Astrocyte (in vitro differentiated cells and primary cell): ENCODE data around the gene DNAH5. TPM values are rescaled to one million over a fixed set of nuclear protein-coding genes. Genes with fewer than 3 reads are reported as not detected.
A peak's percentile ranks its signal among the peaks of the same experiment; 100 is the strongest.

Experiments used
- DNase-seq: peaks from one replicate; pipeline ENCODE4 v3.0.0-alpha.2; 2010; ENCODE audit warnings: low read depth
- FAIRE-seq: peaks from 2 replicates; lab custom pipeline; 2011; peaks lifted over from hg19 to GRCh38; lab: Jason Lieb, UNC
- H2AFZ ChIP-seq: 2 replicates; pipeline ENCODE4 v1.6.0; 2012; ENCODE audit warnings: low read depth, low read length, inconsistent platforms
- H3K27ac ChIP-seq: 2 replicates; pipeline ENCODE4 v1.5.1; 2011; ENCODE audit warnings: low read depth, low read length, inconsistent platforms
- H3K27me3 ChIP-seq: 2 replicates; pipeline ENCODE4 v1.6.0; 2011; ENCODE audit warnings: low read length, inconsistent platforms; ENCODE audit not compliant: insufficient read depth
- H3K36me3 ChIP-seq: 2 replicates; pipeline ENCODE4 v1.5.1; 2011; ENCODE audit warnings: low read length, inconsistent platforms; ENCODE audit not compliant: insufficient read depth
- H3K4me1 ChIP-seq: 2 replicates; pipeline ENCODE4 v1.5.1; 2011; ENCODE audit warnings: low read length, inconsistent platforms; ENCODE audit not compliant: insufficient read depth
- H3K4me2 ChIP-seq: 2 replicates; pipeline ENCODE4 v1.6.0; 2012; ENCODE audit warnings: low read length, inconsistent platforms
- H3K4me3 ChIP-seq: 2 replicates; pipeline ENCODE4 v1.5.1; 2011; ENCODE audit warnings: low read depth, mild to moderate bottlenecking, low read length, inconsistent platforms; ENCODE audit not compliant: insufficient read depth
- H3K79me2 ChIP-seq: 2 replicates; pipeline ENCODE4 v1.6.0; 2012; ENCODE audit warnings: mild to moderate bottlenecking, low read length, inconsistent platforms; ENCODE audit not compliant: insufficient read depth
- H3K9ac ChIP-seq: 2 replicates; pipeline ENCODE4 v1.6.0; 2012; ENCODE audit warnings: mild to moderate bottlenecking, low read length, inconsistent platforms
- H3K9me3 ChIP-seq: 2 replicates; pipeline ENCODE4 v1.5.1; 2012; ENCODE audit warnings: low read depth, mild to moderate bottlenecking, low read length, inconsistent platforms; ENCODE audit not compliant: insufficient read depth
- H4K20me1 ChIP-seq: 2 replicates; pipeline ENCODE4 v1.6.0; 2012; ENCODE audit warnings: low read length, inconsistent platforms; ENCODE audit not compliant: insufficient read depth
- H3K27ac Mint-ChIP-seq: one replicate; pipeline ENCODE4 v1.8.0; 2021; ENCODE audit warnings: mild to moderate bottlenecking, mixed read lengths; ENCODE audit not compliant: unreplicated experiment
- H3K27me3 Mint-ChIP-seq: one replicate; pipeline ENCODE4 v1.8.0; 2021; ENCODE audit warnings: low read depth, mixed read lengths; ENCODE audit not compliant: unreplicated experiment
- H3K36me3 Mint-ChIP-seq: one replicate; pipeline ENCODE4 v1.8.0; 2021; ENCODE audit warnings: low read depth, mixed read lengths; ENCODE audit not compliant: unreplicated experiment
- H3K4me1 Mint-ChIP-seq: one replicate; pipeline ENCODE4 v1.8.0; 2021; ENCODE audit warnings: low read depth, mixed read lengths; ENCODE audit not compliant: unreplicated experiment
- H3K4me3 Mint-ChIP-seq: one replicate; pipeline ENCODE4 v1.8.0; 2021; ENCODE audit warnings: mild to moderate bottlenecking, moderate library complexity, mixed read lengths; ENCODE audit not compliant: unreplicated experiment
- H3K9me3 Mint-ChIP-seq: one replicate; pipeline ENCODE4 v1.8.0; 2021; ENCODE audit warnings: mild to moderate bottlenecking, mixed read lengths; ENCODE audit not compliant: unreplicated experiment
- EZH2 ChIP-seq: IDR thresholded peaks from 2 replicates; pipeline ENCODE4 v1.6.1; 2012; ENCODE audit warnings: mild to moderate bottlenecking, low read length, inconsistent platforms; ENCODE audit not compliant: insufficient read depth
- total RNA-seq: library from RNA; stranded (reverse); gene quantifications from 2 replicates; pipeline ENCODE4 v1.2.1, GENCODE V29; 2021
- TF ChIP-seq, protein P1 (sequence below): IDR thresholded peaks from 2 replicates; pipeline ENCODE4 v1.5.1; 2011; ENCODE audit warnings: low read depth, mild to moderate bottlenecking, inconsistent platforms, low read length, moderate library complexity; ENCODE audit not compliant: insufficient read depth

Gene DNAH5
- total RNA-seq, 1 donor from 2014 or later, result 3.4 TPM

DNA sequence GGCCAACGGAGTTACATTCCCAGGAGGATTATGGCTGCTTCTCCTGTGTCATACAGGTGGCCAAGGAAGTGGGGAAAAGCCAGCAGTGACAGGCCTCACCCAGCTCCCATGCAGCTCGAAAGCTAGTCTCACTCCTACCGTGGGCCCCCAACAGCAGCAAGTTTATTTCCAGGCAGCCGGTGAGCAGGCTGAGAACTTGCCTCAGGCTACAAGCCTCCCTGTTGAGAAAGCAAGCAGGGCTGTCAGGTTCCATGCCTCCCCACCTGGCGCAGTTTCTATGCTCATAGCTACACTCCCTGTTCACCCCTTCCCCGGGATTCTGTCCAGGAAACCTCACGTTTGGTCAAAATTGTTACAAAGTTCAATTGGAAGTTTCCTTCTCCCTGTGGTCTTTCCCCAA lies 27.5 kb upstream of the DNAH5 start:
- FAIRE-seq (no peak), DNase-seq (no peak)
- H3K36me3 ChIP-seq, result no peaks in the 10 kb centered on the region
- H4K20me1 ChIP-seq, result no peaks in the 10 kb centered on the region
- peaks cover 7% of the 10 kb centered on the region for H3K9me3 Mint-ChIP-seq
- no peaks in the 10 kb centered on the region for H3K79me2 ChIP-seq
- no peak overlapping the region for H3K27ac Mint-ChIP-seq
- H3K4me2 ChIP-seq, result no peak overlapping the region
- H3K27me3 Mint-ChIP-seq, result no peaks in the 10 kb centered on the region
- no peaks in the 10 kb centered on the region for H3K36me3 Mint-ChIP-seq
- no peak overlapping the region for H2AFZ ChIP-seq
- H3K27me3 ChIP-seq, result peaks cover 4% of the 10 kb centered on the region
- no peak overlapping the region for H3K4me3 ChIP-seq
- H3K27ac ChIP-seq, result no peak overlapping the region
- peaks cover 3% of the 10 kb centered on the region for H3K4me1 Mint-ChIP-seq
- TF ChIP-seq, protein P1, sequence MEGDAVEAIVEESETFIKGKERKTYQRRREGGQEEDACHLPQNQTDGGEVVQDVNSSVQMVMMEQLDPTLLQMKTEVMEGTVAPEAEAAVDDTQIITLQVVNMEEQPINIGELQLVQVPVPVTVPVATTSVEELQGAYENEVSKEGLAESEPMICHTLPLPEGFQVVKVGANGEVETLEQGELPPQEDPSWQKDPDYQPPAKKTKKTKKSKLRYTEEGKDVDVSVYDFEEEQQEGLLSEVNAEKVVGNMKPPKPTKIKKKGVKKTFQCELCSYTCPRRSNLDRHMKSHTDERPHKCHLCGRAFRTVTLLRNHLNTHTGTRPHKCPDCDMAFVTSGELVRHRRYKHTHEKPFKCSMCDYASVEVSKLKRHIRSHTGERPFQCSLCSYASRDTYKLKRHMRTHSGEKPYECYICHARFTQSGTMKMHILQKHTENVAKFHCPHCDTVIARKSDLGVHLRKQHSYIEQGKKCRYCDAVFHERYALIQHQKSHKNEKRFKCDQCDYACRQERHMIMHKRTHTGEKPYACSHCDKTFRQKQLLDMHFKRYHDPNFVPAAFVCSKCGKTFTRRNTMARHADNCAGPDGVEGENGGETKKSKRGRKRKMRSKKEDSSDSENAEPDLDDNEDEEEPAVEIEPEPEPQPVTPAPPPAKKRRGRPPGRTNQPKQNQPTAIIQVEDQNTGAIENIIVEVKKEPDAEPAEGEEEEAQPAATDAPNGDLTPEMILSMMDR, result no peak
- TF ChIP-seq EZH2, result no peak
- no peaks in the 10 kb centered on the region for H3K4me1 ChIP-seq
- H3K4me3 Mint-ChIP-seq, result no peak overlapping the region
- no peak overlapping the region for H3K9ac ChIP-seq
- no peaks in the 10 kb centered on the region for H3K9me3 ChIP-seq

DNA sequence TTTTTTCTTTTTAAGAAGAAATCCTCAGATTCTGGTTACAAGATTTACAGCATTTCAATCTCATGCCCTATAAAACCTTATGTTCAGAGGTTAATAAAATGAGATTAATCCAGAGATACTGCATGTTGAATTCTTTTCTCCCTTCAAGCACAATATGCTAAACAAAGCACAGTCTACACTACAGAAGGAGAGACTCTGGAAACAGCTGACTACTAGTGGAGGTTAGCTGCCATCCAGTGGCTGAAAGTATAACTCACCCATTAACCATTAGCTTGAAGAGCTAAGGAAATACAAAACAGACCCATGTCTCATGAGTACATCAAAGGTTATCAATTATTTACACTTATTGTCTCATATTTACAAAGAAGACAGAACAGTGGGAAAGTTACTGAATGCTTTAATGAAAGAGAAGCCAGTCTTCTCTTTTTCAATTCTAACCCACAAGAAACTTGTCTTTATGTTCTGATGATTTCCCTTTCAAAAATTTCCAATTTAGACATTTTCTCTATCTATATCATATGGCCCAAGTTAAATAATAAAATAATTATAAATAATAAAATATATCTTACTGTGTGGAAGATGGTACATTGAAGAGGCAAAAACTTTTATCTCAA lies 12.7 kb upstream of the DNAH5 start:
- H3K27ac ChIP-seq, result no peak overlapping the region
- H3K36me3 Mint-ChIP-seq, result no peaks in the 10 kb centered on the region
- H2AFZ ChIP-seq, result no peak overlapping the region
- TF ChIP-seq, protein P1, result peak; percentile 81
- no peak for TF ChIP-seq EZH2
- H3K9me3 ChIP-seq, result no peaks in the 10 kb centered on the region
- H3K27me3 ChIP-seq, result peaks cover 9% of the 10 kb centered on the region
- no peak overlapping the region for H3K4me3 ChIP-seq
- H3K4me1 ChIP-seq, result no peaks in the 10 kb centered on the region
- H3K27ac Mint-ChIP-seq, result no peak overlapping the region
- H3K4me2 ChIP-seq, result no peak overlapping the region
- no peak overlapping the region for H3K9ac ChIP-seq
- H3K4me3 Mint-ChIP-seq, result no peak overlapping the region
- H3K9me3 Mint-ChIP-seq, result peaks cover 4% of the 10 kb centered on the region
- no peaks in the 10 kb centered on the region for H3K79me2 ChIP-seq
- H3K27me3 Mint-ChIP-seq, result no peaks in the 10 kb centered on the region
- H3K36me3 ChIP-seq, result no peaks in the 10 kb centered on the region
- DNase-seq (peak; percentile 40), FAIRE-seq (peak; percentile 92)
- peaks cover 13% of the 10 kb centered on the region for H3K4me1 Mint-ChIP-seq
- no peaks in the 10 kb centered on the region for H4K20me1 ChIP-seq

DNA sequence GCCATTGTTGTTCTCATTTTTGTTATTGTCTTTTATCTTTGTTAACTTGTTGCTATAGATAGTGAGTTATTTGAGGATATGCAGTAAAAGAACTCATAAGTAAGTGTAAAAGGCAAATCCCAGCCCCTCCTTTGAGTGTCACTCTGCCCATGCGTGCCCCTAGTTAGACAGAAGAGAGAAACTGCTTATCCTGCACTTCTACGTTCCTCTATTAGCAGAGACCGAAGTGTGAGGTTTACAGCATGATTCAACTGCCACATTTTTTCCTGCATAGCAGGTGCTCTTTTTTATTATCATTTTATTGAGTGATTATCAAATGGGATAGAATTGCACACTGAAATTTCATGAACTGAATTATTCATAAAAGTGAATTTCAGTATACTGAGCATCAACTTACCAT lies 12.0 kb upstream of the DNAH5 start:
- Histone ChIP-seq H3K4me2 (no peak overlapping the region), H3K4me3 (no peak overlapping the region), H3K9me3 (no peaks in the 10 kb centered on the region), H3K27ac (no peak overlapping the region), H3K79me2 (no peaks in the 10 kb centered on the region), H3K9ac (no peak overlapping the region), H3K27me3 (peaks cover 9% of the 10 kb centered on the region), H3K36me3 (no peaks in the 10 kb centered on the region), H2AFZ (no peak overlapping the region), H3K4me1 (no peaks in the 10 kb centered on the region), H4K20me1 (no peaks in the 10 kb centered on the region)
- Mint-ChIP-seq H3K27me3 (no peaks in the 10 kb centered on the region), H3K27ac (peak overlapping the region; percentile 59), H3K36me3 (no peaks in the 10 kb centered on the region), H3K9me3 (peaks cover 2% of the 10 kb centered on the region), H3K4me3 (no peak overlapping the region), H3K4me1 (peaks cover 13% of the 10 kb centered on the region)
- FAIRE-seq, result no peak
- no peak for DNase-seq
- TF ChIP-seq EZH2, result no peak
- TF ChIP-seq, protein P1, result no peak
